Muscle layer of colon (tissue), 2 donors: ENCODE data around the gene NNT.
A peak's percentile ranks its signal among the peaks of the same experiment; 100 is the strongest.

Experiments
- H3K27ac ChIP-seq: one replicate; pipeline ENCODE4 v1.7.0; 2013; ENCODE audit warnings: low read depth, mild to moderate bottlenecking, low read length, moderate library complexity
- H3K27me3 ChIP-seq, 2 donors: one replicate each; pipeline ENCODE4 v1.7.0; 2013; ENCODE audit warnings: low read length in 2 of 2, mild to moderate bottlenecking in 2 of 2; ENCODE audit not compliant: insufficient read depth in 2 of 2, control insufficient read depth in 1 of 2
- H3K36me3 ChIP-seq: one replicate; pipeline ENCODE4 v1.7.0; 2013; ENCODE audit warnings: mild to moderate bottlenecking, low read length; ENCODE audit not compliant: insufficient read depth
- H3K4me1 ChIP-seq: one replicate; pipeline ENCODE4 v1.7.0; 2013; ENCODE audit warnings: mild to moderate bottlenecking, low read length; ENCODE audit not compliant: insufficient read depth
- H3K4me3 ChIP-seq, 2 donors: one replicate each; pipeline ENCODE4 v1.7.0; 2013; ENCODE audit warnings: low read length in 2 of 2, low read depth in 1 of 2, mild to moderate bottlenecking in 1 of 2, moderate library complexity in 1 of 2
- H3K9ac ChIP-seq: one replicate; pipeline ENCODE4 v1.7.0; 2013; ENCODE audit warnings: low read length
- H3K9me3 ChIP-seq: one replicate; pipeline ENCODE4 v1.7.0; 2013; ENCODE audit warnings: mild to moderate bottlenecking, low read length
- donor health status: abdominal sarcoma.
- donor health status: Adenocarcinoma of cecum.

The NNT gene

DNA sequence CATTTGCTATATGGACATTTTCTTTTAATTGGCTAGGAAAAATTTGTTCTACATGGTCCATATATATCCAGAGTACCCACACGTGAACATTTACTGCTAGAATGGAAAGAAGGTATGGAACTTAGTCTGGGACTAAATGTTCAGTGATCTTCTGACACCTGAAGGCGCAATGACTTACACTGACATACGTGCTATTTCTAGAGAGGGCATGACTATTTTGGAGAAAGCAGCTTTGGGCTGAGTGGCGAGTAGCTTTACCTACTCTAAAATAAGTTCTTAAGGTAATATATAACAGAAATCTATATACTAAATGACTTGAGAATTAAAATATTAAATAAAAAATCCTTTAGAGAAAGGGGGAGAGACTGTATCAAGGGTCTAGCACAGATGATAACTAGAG lies 10.4 kb downstream of the NNT start:
- no peaks in the 10 kb centered on the region for H3K27me3 ChIP-seq
- no peaks in the 10 kb centered on the region for H3K4me1 ChIP-seq
- H3K27ac ChIP-seq = no peak overlapping the region
- peaks cover 42% of the 10 kb centered on the region for H3K36me3 ChIP-seq
- H3K9me3 ChIP-seq = no peaks in the 10 kb centered on the region
- no peak overlapping the region for H3K9ac ChIP-seq
- H3K4me3 ChIP-seq = no peak overlapping the region

- Histone ChIP-seq H3K27me3 (no peaks in the 10 kb centered on the region), H3K4me1 (no peaks in the 10 kb centered on the region), H3K9ac (no peak overlapping the region), H3K4me3 (no peak overlapping the region), H3K27ac (no peak overlapping the region), H3K9me3 (no peaks in the 10 kb centered on the region), H3K36me3 (peaks cover 34% of the 10 kb centered on the region)
These were observed 12.6 kb downstream of the NNT start for GRCh38 chr5:43615445-43616184.

DNA sequence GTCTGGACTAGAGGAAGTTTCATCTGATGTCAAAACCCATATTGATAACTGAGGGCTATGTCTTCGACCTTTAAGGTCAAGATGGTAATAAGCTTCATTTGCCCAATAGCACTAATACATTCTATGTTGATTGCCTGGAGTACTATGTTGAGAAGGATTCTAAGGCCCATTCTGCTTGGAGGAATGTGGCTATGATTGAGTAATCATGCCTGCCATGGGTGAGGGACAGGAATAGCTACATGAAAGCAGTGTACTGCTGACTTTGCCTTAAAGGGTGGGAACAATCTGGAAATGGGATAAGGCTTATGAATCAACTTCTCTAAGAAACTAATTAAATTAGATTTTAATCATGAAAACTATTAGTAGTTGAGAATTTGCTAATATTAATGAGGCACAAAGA lies 13.6 kb downstream of the NNT start:
- Histone ChIP-seq H3K9ac (no peak overlapping the region), H3K4me3 (no peak overlapping the region), H3K4me1 (no peaks in the 10 kb centered on the region), H3K36me3 (peaks cover 34% of the 10 kb centered on the region), H3K27me3 (no peaks in the 10 kb centered on the region), H3K27ac (no peak overlapping the region), H3K9me3 (no peaks in the 10 kb centered on the region)

DNA sequence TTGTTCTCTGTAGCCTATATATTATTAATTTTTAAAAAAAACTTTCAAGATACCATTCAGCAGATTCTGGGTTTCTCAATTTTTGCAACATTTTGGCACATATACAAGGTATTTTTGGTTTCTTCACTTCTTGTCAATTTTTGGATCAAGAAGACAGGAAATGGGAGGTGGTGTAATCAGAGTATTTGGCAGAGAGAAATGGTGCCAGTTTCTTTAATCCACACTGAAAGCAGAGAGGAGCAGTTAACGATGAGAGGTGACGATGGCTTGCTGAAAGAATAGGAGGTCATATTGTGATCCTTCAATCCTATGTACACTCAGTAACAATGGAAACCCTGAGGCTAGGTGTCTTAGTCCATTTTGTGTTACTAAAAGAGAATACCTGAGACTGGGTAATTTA lies 16.4 kb downstream of the NNT start:
- Histone ChIP-seq H3K4me3 (no peak overlapping the region), H3K36me3 (peaks cover 19% of the 10 kb centered on the region), H3K4me1 (no peaks in the 10 kb centered on the region), H3K27ac (no peak overlapping the region), H3K9ac (no peak overlapping the region), H3K27me3 (no peaks in the 10 kb centered on the region), H3K9me3 (no peaks in the 10 kb centered on the region)

GRCh38 chr5:43619911-43620310 lies 16.9 kb downstream of the NNT start:
- Histone ChIP-seq H3K36me3 (peaks cover 19% of the 10 kb centered on the region), H3K4me1 (no peaks in the 10 kb centered on the region), H3K9me3 (no peaks in the 10 kb centered on the region), H3K4me3 (no peak overlapping the region), H3K27me3 (no peaks in the 10 kb centered on the region), H3K9ac (no peak overlapping the region), H3K27ac (no peak overlapping the region)

GRCh38 chr5:43620944-43621505 lies 18.0 kb downstream of the NNT start:
- no peaks in the 10 kb centered on the region for H3K27me3 ChIP-seq
- H3K36me3 ChIP-seq = peaks cover 16% of the 10 kb centered on the region
- H3K4me1 ChIP-seq = no peaks in the 10 kb centered on the region
- H3K9me3 ChIP-seq = no peaks in the 10 kb centered on the region
- no peak overlapping the region for H3K9ac ChIP-seq
- no peak overlapping the region for H3K4me3 ChIP-seq
- no peak overlapping the region for H3K27ac ChIP-seq

GRCh38 chr5:43622074-43622473 lies 19.1 kb downstream of the NNT start:
- no peak overlapping the region for H3K4me3 ChIP-seq
- no peak overlapping the region for H3K27ac ChIP-seq
- peaks cover 15% of the 10 kb centered on the region for H3K36me3 ChIP-seq
- H3K4me1 ChIP-seq = no peaks in the 10 kb centered on the region
- H3K27me3 ChIP-seq = no peaks in the 10 kb centered on the region
- no peaks in the 10 kb centered on the region for H3K9me3 ChIP-seq
- H3K9ac ChIP-seq = no peak overlapping the region

- Histone ChIP-seq H3K4me3 (no peak overlapping the region), H3K36me3 (peaks cover 16% of the 10 kb centered on the region), H3K9me3 (no peaks in the 10 kb centered on the region), H3K4me1 (no peaks in the 10 kb centered on the region), H3K27ac (no peak overlapping the region), H3K27me3 (no peaks in the 10 kb centered on the region), H3K9ac (no peak overlapping the region)
These were observed 20.2 kb downstream of the NNT start for GRCh38 chr5:43623048-43623680.

DNA sequence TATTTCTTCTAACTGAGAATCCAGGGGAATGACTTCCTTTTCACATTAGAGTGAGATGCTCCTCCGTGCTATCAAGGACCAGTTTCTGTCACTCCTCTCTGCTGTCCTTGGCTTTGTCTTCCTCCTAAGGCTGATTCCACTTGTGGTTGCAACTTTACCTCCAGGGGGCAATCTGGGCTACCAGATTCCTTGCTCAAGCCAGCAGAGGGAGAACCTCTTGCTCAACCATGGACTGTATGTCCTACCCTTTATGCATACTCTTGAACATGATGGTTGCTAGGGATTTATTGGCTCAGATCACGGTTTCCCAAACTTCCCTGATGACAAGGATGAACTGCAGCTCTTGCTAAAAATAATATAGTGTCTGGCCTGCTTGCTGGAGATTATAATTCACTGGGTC lies 24.0 kb downstream of the NNT start:
- H3K4me3 ChIP-seq = no peak overlapping the region
- H3K27me3 ChIP-seq = no peaks in the 10 kb centered on the region
- no peak overlapping the region for H3K9ac ChIP-seq
- peaks cover 11% of the 10 kb centered on the region for H3K4me1 ChIP-seq
- H3K27ac ChIP-seq = no peak overlapping the region
- H3K9me3 ChIP-seq = no peaks in the 10 kb centered on the region
- H3K36me3 ChIP-seq = peaks cover 17% of the 10 kb centered on the region

DNA sequence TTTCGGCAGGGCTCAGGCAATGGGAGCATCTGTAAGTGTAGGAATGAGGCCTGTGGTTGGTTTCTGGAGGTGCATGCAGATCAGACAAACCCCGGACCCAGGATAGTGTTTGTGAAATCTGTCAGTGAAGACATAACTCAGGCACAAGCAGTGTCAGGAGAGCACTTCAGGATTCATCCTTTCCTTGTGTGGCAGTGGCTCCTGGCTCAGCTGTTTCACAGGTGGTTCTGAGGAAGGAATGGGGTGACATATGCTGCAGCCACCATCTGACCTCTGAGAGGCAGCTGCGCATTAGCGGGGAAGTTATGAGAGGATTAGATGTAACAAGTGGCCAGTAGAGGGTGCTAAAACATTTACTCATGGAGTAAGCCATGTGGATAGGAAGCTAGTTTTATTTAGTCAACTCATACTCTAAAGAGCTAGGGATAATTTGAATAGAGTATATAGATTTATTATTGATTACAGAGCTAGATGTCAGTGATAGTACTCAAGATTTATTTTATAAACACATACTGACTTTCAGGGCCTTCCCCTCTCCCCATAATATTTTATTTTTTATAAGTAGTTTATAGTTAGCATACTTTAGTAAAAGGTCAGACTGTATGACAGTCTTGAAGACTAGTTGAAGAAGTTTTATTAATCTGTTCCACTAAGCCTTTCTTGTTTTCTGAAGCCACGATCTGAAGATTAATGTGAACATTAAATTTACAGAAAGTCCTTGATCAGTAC lies 28.4 kb downstream of the NNT start:
- H3K4me1 ChIP-seq = peaks cover 36% of the 10 kb centered on the region
- H3K9me3 ChIP-seq = no peaks in the 10 kb centered on the region
- H3K27ac ChIP-seq = peak overlapping the region; percentile 3
- H3K36me3 ChIP-seq = peaks cover 25% of the 10 kb centered on the region
- peak overlapping the region in 1 of 2 donors; percentile 28 for H3K4me3 ChIP-seq
- peak overlapping the region; percentile 13 for H3K9ac ChIP-seq
- H3K27me3 ChIP-seq = no peaks in the 10 kb centered on the region

- H3K4me3 ChIP-seq = no peak overlapping the region
These were observed 31.6 kb downstream of the NNT start for GRCh38 chr5:43634621-43635020.

More at GRCh38 chr5:43634621-43635020, 31.6 kb downstream of the NNT start:
- no peaks in the 10 kb centered on the region for H3K27me3 ChIP-seq
- no peak overlapping the region for H3K9ac ChIP-seq
- no peaks in the 10 kb centered on the region for H3K9me3 ChIP-seq
- H3K36me3 ChIP-seq = peaks cover 17% of the 10 kb centered on the region
- H3K4me1 ChIP-seq = peaks cover 51% of the 10 kb centered on the region
- H3K27ac ChIP-seq = no peak overlapping the region
